ENCODE results near the gene GNL3.
"Not testable (repeated sequence)": the region's sequence is repeated elsewhere in the genome, so short reads cannot be mapped to it uniquely, and the experiment has no call there.

The GNL3 gene

GRCh38 chr3:52670621-52671521 is 15.0 kb upstream of the GNL3 start:
- H3K9me3 ChIP-seq (ENCODE audit: control insufficient read depth, low read length): no peaks in the 10 kb centered on the region
- peaks cover 17% of the 10 kb centered on the region for H3K36me3 ChIP-seq (ENCODE audit: control insufficient read depth, insufficient read depth, low read length)
- no peaks in the 10 kb centered on the region for H3K27me3 ChIP-seq (ENCODE audit: control insufficient read depth, insufficient read depth, low read length, poor library complexity, severe bottlenecking)
- H3K4me3 ChIP-seq (ENCODE audit: insufficient read depth, low read depth, low read length): no peak overlapping the region
- WGBS, 2 experiments: 95 to 98% methylated on average over 8 to 9 of the region's 9 CpGs
- H3K27ac ChIP-seq (ENCODE audit: insufficient read depth, low read depth, low read length, poor library complexity, severe bottlenecking): no peak overlapping the region
- no peaks in the 10 kb centered on the region for H3K4me1 ChIP-seq (ENCODE audit: control insufficient read depth, insufficient read depth, low read length)

- peaks cover 19% of the 10 kb centered on the region for H3K36me3 ChIP-seq (ENCODE audit: control insufficient read depth, insufficient read depth, low read length)
- WGBS, 2 experiments: 92% methylated on average over 1 of the region's 1 CpG
- no peak overlapping the region for H3K27ac ChIP-seq (ENCODE audit: insufficient read depth, low read depth, low read length, poor library complexity, severe bottlenecking)
Observed at GRCh38 chr3:52671676-52672075, 14.2 kb upstream of the GNL3 start.

DNA sequence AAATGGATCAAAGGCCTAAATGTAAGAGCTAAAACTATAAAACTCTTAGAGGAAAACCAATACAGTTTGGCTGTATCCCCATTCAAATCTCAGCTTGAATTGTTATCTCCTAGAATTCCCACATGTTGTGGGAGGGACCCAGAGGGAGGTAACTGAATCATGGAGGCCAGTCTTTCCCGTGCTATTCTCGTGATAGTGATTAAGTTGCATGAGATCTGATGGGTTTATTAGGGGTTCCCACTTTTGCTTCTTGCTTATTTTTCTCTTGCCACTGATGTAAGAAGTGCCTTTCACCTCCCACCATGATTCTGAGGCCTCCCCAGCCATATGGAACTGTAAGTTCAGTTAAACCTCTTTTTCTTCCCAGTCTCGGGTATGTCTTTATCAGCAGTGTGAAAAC is 9.6 kb upstream of the GNL3 start:
- not testable (repeated sequence) for H3K27ac ChIP-seq (ENCODE audit: insufficient read depth, low read depth, low read length, poor library complexity, severe bottlenecking); H3K27me3 ChIP-seq (ENCODE audit: control insufficient read depth, insufficient read depth, low read length, poor library complexity, severe bottlenecking); H3K9me3 ChIP-seq (ENCODE audit: control insufficient read depth, low read length); H3K4me1 ChIP-seq (ENCODE audit: control insufficient read depth, insufficient read depth, low read length); H3K4me3 ChIP-seq (ENCODE audit: insufficient read depth, low read depth, low read length)
- 92 to 94% methylated on average over 3 of the region's 3 CpGs for WGBS, 2 experiments
- peaks cover 23% of the 10 kb centered on the region for H3K36me3 ChIP-seq (ENCODE audit: control insufficient read depth, insufficient read depth, low read length)

More at GRCh38 chr3:52671676-52672075, 14.2 kb upstream of the GNL3 start:
- H3K27me3 ChIP-seq (ENCODE audit: control insufficient read depth, insufficient read depth, low read length, poor library complexity, severe bottlenecking): no peaks in the 10 kb centered on the region
- H3K4me3 ChIP-seq (ENCODE audit: insufficient read depth, low read depth, low read length): no peak overlapping the region
- H3K9me3 ChIP-seq (ENCODE audit: control insufficient read depth, low read length): no peaks in the 10 kb centered on the region
- no peaks in the 10 kb centered on the region for H3K4me1 ChIP-seq (ENCODE audit: control insufficient read depth, insufficient read depth, low read length)

GRCh38 chr3:52678265-52679198 is 7.3 kb upstream of the GNL3 start:
- peaks cover 18% of the 10 kb centered on the region for H3K36me3 ChIP-seq (ENCODE audit: control insufficient read depth, insufficient read depth, low read length)
- WGBS, 2 experiments: 96 to 97% methylated on average over 6 of the region's 6 CpGs
- H3K27me3 ChIP-seq (ENCODE audit: control insufficient read depth, insufficient read depth, low read length, poor library complexity, severe bottlenecking): no peaks in the 10 kb centered on the region
- H3K4me3 ChIP-seq (ENCODE audit: insufficient read depth, low read depth, low read length): no peak overlapping the region
- no peaks in the 10 kb centered on the region for H3K4me1 ChIP-seq (ENCODE audit: control insufficient read depth, insufficient read depth, low read length)
- H3K27ac ChIP-seq (ENCODE audit: insufficient read depth, low read depth, low read length, poor library complexity, severe bottlenecking): no peak overlapping the region
- no peaks in the 10 kb centered on the region for H3K9me3 ChIP-seq (ENCODE audit: control insufficient read depth, low read length)

GRCh38 chr3:52679199-52679538 is 6.7 kb upstream of the GNL3 start:
- H3K9me3 ChIP-seq (ENCODE audit: control insufficient read depth, low read length): no peaks in the 10 kb centered on the region
- whole genome bisulfite sequencing, 2 experiments: 91 to 96% methylated on average over 3 of the region's 3 CpGs
- no peak overlapping the region for H3K27ac ChIP-seq (ENCODE audit: insufficient read depth, low read depth, low read length, poor library complexity, severe bottlenecking)
- H3K4me3 ChIP-seq (ENCODE audit: insufficient read depth, low read depth, low read length): no peak overlapping the region
- H3K36me3 ChIP-seq (ENCODE audit: control insufficient read depth, insufficient read depth, low read length): peaks cover 18% of the 10 kb centered on the region
- no peaks in the 10 kb centered on the region for H3K4me1 ChIP-seq (ENCODE audit: control insufficient read depth, insufficient read depth, low read length)
- H3K27me3 ChIP-seq (ENCODE audit: control insufficient read depth, insufficient read depth, low read length, poor library complexity, severe bottlenecking): no peaks in the 10 kb centered on the region

DNA sequence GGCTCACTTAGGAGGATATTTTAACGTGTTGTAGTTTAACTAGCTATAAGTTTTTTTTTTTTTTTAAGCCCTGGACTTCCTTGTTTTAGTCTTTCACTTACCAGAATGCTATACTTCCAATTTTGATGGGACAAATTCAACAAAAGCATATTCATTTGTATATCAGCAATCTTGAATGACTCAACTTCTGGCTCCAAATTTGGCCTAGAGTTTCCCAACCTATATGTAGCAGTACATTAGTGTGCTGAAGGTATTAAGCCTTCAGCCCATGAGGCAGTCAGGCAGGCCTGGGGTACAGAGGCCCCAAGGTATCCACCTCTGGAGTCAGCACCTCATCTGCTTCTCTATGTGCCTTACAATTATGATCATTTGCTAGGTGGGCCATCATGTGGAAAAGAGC is 6.0 kb upstream of the GNL3 start:
- H3K4me3 ChIP-seq (ENCODE audit: insufficient read depth, low read depth, low read length): no peak overlapping the region
- H3K4me1 ChIP-seq (ENCODE audit: control insufficient read depth, insufficient read depth, low read length): no peaks in the 10 kb centered on the region
- no peak overlapping the region for H3K27ac ChIP-seq (ENCODE audit: insufficient read depth, low read depth, low read length, poor library complexity, severe bottlenecking)
- H3K36me3 ChIP-seq (ENCODE audit: control insufficient read depth, insufficient read depth, low read length): peaks cover 18% of the 10 kb centered on the region
- no peaks in the 10 kb centered on the region for H3K27me3 ChIP-seq (ENCODE audit: control insufficient read depth, insufficient read depth, low read length, poor library complexity, severe bottlenecking)
- 83 to 100% methylated on average over 1 of the region's 1 CpG for WGBS, 2 experiments
- H3K9me3 ChIP-seq (ENCODE audit: control insufficient read depth, low read length): no peaks in the 10 kb centered on the region

- 85 to 87% methylated on average over 3 of the region's 3 CpGs for WGBS, 2 experiments
- Histone ChIP-seq H3K27ac (ENCODE audit: insufficient read depth, low read depth, low read length, poor library complexity, severe bottlenecking) (no peak overlapping the region), H3K36me3 (ENCODE audit: control insufficient read depth, insufficient read depth, low read length) (peaks cover 11% of the 10 kb centered on the region)
Observed at GRCh38 chr3:52681596-52681995, 4.2 kb upstream of the GNL3 start.

DNA sequence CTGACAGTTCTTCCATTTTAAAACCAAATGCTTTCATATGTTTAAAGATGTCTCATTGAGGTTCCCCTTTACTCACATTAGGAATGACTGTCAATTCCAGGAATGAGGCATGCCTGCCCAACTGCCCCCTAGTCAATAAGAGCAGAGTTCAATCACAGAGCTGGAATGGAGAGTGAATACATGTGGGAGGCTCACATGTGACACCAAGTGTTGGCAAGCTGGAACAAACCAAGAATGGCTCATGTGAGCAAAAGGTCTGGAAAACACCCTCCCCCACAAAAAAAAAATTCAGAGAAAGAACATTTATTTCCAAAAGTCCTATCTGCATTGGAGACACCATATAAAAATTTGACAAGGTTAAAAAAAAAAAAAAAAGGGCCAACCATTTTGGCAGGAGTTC is 3.8 kb upstream of the GNL3 start:
- Histone ChIP-seq H3K9me3 (ENCODE audit: control insufficient read depth, low read length) (no peaks in the 10 kb centered on the region), H3K27me3 (ENCODE audit: control insufficient read depth, insufficient read depth, low read length, poor library complexity, severe bottlenecking) (no peaks in the 10 kb centered on the region), H3K27ac (ENCODE audit: insufficient read depth, low read depth, low read length, poor library complexity, severe bottlenecking) (no peak overlapping the region), H3K36me3 (ENCODE audit: control insufficient read depth, insufficient read depth, low read length) (peaks cover 7% of the 10 kb centered on the region), H3K4me3 (ENCODE audit: insufficient read depth, low read depth, low read length) (no peak overlapping the region), H3K4me1 (ENCODE audit: control insufficient read depth, insufficient read depth, low read length) (peaks cover 4% of the 10 kb centered on the region)

More at GRCh38 chr3:52681596-52681995, 4.2 kb upstream of the GNL3 start:
- no peaks in the 10 kb centered on the region for H3K9me3 ChIP-seq (ENCODE audit: control insufficient read depth, low read length)
- no peaks in the 10 kb centered on the region for H3K4me1 ChIP-seq (ENCODE audit: control insufficient read depth, insufficient read depth, low read length)
- H3K4me3 ChIP-seq (ENCODE audit: insufficient read depth, low read depth, low read length): no peak overlapping the region
- H3K27me3 ChIP-seq (ENCODE audit: control insufficient read depth, insufficient read depth, low read length, poor library complexity, severe bottlenecking): no peaks in the 10 kb centered on the region

DNA sequence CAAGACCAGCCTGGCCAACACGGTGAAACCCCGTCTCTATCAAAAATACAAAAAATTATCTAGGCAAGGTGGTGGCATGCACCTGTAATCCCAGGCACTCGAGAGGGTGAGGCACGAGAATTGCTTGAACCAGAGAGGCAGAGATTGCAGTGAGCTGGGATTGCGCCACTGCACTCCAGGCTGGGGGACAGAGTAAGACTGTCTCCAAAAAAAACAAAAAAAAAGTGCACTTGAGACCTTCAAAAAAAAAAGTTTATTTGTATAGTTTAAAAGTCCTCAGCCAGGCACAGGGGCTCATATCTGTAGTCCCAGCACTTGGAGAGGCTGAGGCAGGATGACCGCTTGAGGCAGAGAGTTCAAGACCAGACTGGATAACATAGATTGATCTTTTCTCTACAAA is 2.2 kb upstream of the GNL3 start:
- H3K36me3 ChIP-seq (ENCODE audit: control insufficient read depth, insufficient read depth, low read length): peaks cover 15% of the 10 kb centered on the region

DNA sequence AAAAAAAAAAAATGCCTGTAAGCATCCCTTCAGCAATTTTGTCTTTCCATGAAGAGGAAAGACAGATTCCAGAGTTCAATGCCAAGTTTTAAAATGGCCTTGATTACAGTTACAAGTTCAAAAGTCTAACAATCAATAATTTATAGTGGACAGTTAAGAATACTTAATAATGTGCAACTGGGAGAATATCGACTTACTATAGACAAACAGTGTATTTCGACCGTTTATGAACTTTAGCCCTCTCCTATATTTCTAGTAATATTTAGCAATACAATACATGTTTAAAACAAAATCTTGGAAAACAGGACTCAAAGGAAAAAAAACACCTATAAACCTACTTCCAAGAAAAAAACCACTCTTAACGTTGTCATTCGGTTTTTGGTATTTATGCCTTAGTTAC is 1.6 kb upstream of the GNL3 start:
- Histone ChIP-seq H3K27me3 (ENCODE audit: control insufficient read depth, insufficient read depth, low read length, poor library complexity, severe bottlenecking) (no peaks in the 10 kb centered on the region), H3K27ac (ENCODE audit: insufficient read depth, low read depth, low read length, poor library complexity, severe bottlenecking) (no peak overlapping the region), H3K4me3 (ENCODE audit: insufficient read depth, low read depth, low read length) (no peak overlapping the region), H3K9me3 (ENCODE audit: control insufficient read depth, low read length) (no peaks in the 10 kb centered on the region), H3K4me1 (ENCODE audit: control insufficient read depth, insufficient read depth, low read length) (peaks cover 8% of the 10 kb centered on the region), H3K36me3 (ENCODE audit: control insufficient read depth, insufficient read depth, low read length) (peaks cover 17% of the 10 kb centered on the region)
- 89% methylated on average over 5 of the region's 5 CpGs; no CpG with 5 or more reads in 1 of the 2 experiments for WGBS, 2 experiments

More for the DNA sequence above, 2.2 kb upstream of the GNL3 start:
- H3K27ac ChIP-seq (ENCODE audit: insufficient read depth, low read depth, low read length, poor library complexity, severe bottlenecking): no peak overlapping the region
- H3K4me1 ChIP-seq (ENCODE audit: control insufficient read depth, insufficient read depth, low read length): peaks cover 8% of the 10 kb centered on the region
- no peaks in the 10 kb centered on the region for H3K9me3 ChIP-seq (ENCODE audit: control insufficient read depth, low read length)
- no peaks in the 10 kb centered on the region for H3K27me3 ChIP-seq (ENCODE audit: control insufficient read depth, insufficient read depth, low read length, poor library complexity, severe bottlenecking)
- H3K4me3 ChIP-seq (ENCODE audit: insufficient read depth, low read depth, low read length): no peak overlapping the region
- WGBS, 2 experiments: 84 to 86% methylated on average over 6 of the region's 6 CpGs

Measured in ectodermal cell (in vitro differentiated cells).